Activated CD8-positive, alpha-beta memory T cell treated with anti-CD3 and anti-CD28 coated beads, Interleukin-2, amount 10 ng/mL, durations not matched to agents 7 days and 5 days (primary cell): Measurements from ENCODE around the gene CTRB1. TPM values are rescaled to one million over a fixed set of nuclear protein-coding genes. Genes with fewer than 3 reads are reported as not detected.
A peak's percentile ranks its signal among the peaks of the same experiment; 100 is the strongest.

Experiments
- ATAC-seq: fragments of 150-1000 bp; cut with Tn5 transposase; one replicate; pipeline ENCODE4 v1.10.0; 2021; ENCODE audit warnings: moderate library complexity
- CTCF ChIA-PET: fragments of 350-600 bp; sonication (Branson Sonifier 250); formaldehyde crosslinking; loops from one replicate; lab custom pipeline; 2021; ENCODE audit warnings: antibody characterized with exemption; lab: Charles Lee
- DNase-seq: peaks from one replicate; pipeline ENCODE4 v3.0.0-alpha.2; 2020
- H3K27ac Mint-ChIP-seq: one replicate; pipeline ENCODE4 v1.8.0; 2021; ENCODE audit warnings: mild to moderate bottlenecking, mixed read lengths
- H3K27me3 Mint-ChIP-seq: one replicate; pipeline ENCODE4 v1.8.0; 2021; ENCODE audit warnings: mixed read lengths
- H3K36me3 Mint-ChIP-seq: one replicate; pipeline ENCODE4 v1.8.0; 2021; ENCODE audit warnings: mild to moderate bottlenecking, mixed read lengths
- H3K4me1 Mint-ChIP-seq: one replicate; pipeline ENCODE4 v1.8.0; 2021; ENCODE audit warnings: mixed read lengths
- H3K4me3 Mint-ChIP-seq: one replicate; pipeline ENCODE4 v1.8.0; 2021; ENCODE audit warnings: mild to moderate bottlenecking, moderate library complexity, mixed read lengths
- H3K9me3 Mint-ChIP-seq: one replicate; pipeline ENCODE4 v1.8.0; 2022; ENCODE audit warnings: low read depth, mixed read lengths
- total RNA-seq, 2 experiments: library from RNA; stranded (reverse); gene quantifications; one replicate each; pipeline ENCODE4 v1.2.3, GENCODE V29; 2021

CTRB1 gene
- not detected for total RNA-seq

GRCh38 chr16:75218256-75219076 is at the start of gene CTRB1:
Gene CTRB1 (plus strand): TSS chr16:75218988. CDS start chr16:75219008, 20 bp downstream.
- Mint-ChIP-seq H3K4me3 (peak within 1 kb of the TSS; percentile 71), H3K27me3 (no peaks in the 10 kb centered on the region), H3K27ac (peak within 1 kb of the TSS; percentile 89), H3K4me1 (peaks cover 14% of the 10 kb centered on the region), H3K36me3 (no peaks in the 10 kb centered on the region), H3K9me3 (no peaks in the 10 kb centered on the region)
- CTCF ChIA-PET: interaction anchor here (1.0 to 6.3 kb wide), 3 partner anchors 15 to 20 kb away, joined by 3 to 43 read pairs (median 4); no protein-coding TSS in a partner anchor
- no peak for DNase-seq
- ATAC-seq: no peak

DNA sequence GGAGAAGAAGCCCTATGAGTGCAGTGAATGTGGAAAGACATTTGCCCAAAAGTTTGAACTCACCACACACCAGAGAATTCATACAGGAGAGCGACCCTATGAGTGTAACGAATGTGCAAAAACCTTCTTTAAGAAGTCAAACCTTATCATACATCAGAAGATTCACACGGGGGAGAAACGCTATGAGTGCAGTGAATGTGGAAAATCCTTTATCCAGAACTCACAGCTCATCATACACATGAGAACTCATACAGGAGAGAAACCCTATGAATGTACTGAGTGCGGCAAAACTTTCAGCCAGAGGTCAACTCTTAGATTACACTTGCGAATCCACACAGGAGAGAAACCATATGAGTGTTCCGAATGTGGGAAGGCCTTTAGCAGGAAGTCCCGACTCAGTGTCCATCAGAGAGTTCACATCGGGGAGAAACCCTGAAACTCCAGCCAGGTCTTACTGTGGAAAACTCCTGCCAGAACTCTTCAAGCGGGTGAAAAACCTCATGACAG is 48.8 kb upstream of the CTRB1 start:
- no peak overlapping the region for H3K27ac Mint-ChIP-seq
- no peak overlapping the region for H3K4me3 Mint-ChIP-seq
- DNase-seq (no peak), ATAC-seq (no peak)
- CTCF ChIA-PET: interaction anchor here (0.7 kb wide), 1 partner anchor 9 kb away, joined by 3 read pairs; no protein-coding TSS in a partner anchor
- no peaks in the 10 kb centered on the region for H3K4me1 Mint-ChIP-seq
- peaks cover 51% of the 10 kb centered on the region for H3K9me3 Mint-ChIP-seq
- peaks cover 76% of the 10 kb centered on the region for H3K36me3 Mint-ChIP-seq
- no peaks in the 10 kb centered on the region for H3K27me3 Mint-ChIP-seq

- DNase-seq (no peak), ATAC-seq (no peak)
- peaks cover 57% of the 10 kb centered on the region for H3K36me3 Mint-ChIP-seq
- H3K27me3 Mint-ChIP-seq: no peaks in the 10 kb centered on the region
- no peaks in the 10 kb centered on the region for H3K4me1 Mint-ChIP-seq
- H3K9me3 Mint-ChIP-seq: peaks cover 54% of the 10 kb centered on the region
- H3K27ac Mint-ChIP-seq: no peak overlapping the region
- CTCF ChIA-PET: interaction anchor here (1.5 kb wide), 1 partner anchor 30 kb away, joined by 3 read pairs; no protein-coding TSS in a partner anchor
- no peak overlapping the region for H3K4me3 Mint-ChIP-seq
These were observed 46.2 kb upstream of the CTRB1 start for GRCh38 chr16:75172578-75172977.

DNA sequence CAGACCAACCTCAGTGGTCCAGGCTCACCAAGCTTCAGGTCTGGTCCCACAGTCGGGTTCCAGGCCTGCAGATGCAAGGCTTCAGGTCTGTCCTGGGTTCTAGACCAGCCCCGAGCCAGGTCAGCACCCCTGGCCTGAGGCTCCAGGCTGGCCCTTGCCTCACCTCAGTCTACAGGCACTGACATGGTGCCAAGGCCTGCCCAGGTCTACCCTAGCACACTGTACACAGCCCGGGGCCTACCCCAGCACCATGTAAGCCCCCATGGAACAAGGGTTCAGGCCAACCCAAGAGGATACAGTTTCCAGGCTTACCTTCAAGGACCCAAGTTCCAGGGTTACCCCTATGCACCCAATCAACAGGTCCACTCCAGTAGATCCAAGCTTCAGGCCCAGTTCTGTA is 43.7 kb upstream of the CTRB1 start:
- peaks cover 3% of the 10 kb centered on the region for H3K4me1 Mint-ChIP-seq
- peaks cover 41% of the 10 kb centered on the region for H3K9me3 Mint-ChIP-seq
- H3K27ac Mint-ChIP-seq: no peak overlapping the region
- CTCF ChIA-PET: interaction anchor here (1.2 kb wide), 1 partner anchor 177 kb away, joined by 3 read pairs; the partner anchor contains the start of gene ZNRF1
- DNase-seq: no peak
- ATAC-seq: no peak
- peaks cover 32% of the 10 kb centered on the region for H3K36me3 Mint-ChIP-seq
- H3K4me3 Mint-ChIP-seq: no peak overlapping the region
- H3K27me3 Mint-ChIP-seq: no peaks in the 10 kb centered on the region

DNA sequence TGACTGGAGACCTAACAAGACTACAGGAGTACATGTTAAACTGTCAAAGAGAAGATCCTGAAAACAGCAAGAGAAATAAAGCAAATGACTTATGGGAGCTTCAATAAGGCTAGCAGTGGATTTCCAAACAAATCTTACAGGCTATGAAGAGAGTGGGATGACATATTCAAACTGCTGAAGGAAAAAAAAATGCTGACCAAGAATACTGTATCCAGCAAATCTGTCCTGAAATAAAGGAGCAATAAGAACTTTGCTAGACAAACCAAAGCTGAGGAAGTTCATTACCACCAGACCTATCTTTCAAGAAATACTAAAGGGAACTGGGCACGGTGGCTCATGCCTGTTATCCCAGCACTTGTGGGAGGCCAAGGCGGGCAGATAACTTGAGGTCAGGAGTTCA is 41.9 kb upstream of the CTRB1 start:
- H3K27me3 Mint-ChIP-seq: peaks cover 2% of the 10 kb centered on the region
- no peak for DNase-seq
- no peak for ATAC-seq
- CTCF ChIA-PET: no interaction called here
- no peak overlapping the region for H3K4me3 Mint-ChIP-seq
- H3K9me3 Mint-ChIP-seq: peaks cover 35% of the 10 kb centered on the region
- H3K27ac Mint-ChIP-seq: no peak overlapping the region
- peaks cover 3% of the 10 kb centered on the region for H3K4me1 Mint-ChIP-seq
- H3K36me3 Mint-ChIP-seq: peaks cover 16% of the 10 kb centered on the region

- no peak for ATAC-seq
These were observed 39.6 kb upstream of the CTRB1 start for GRCh38 chr16:75179208-75179607.

GRCh38 chr16:75181630-75182029 is 37.2 kb upstream of the CTRB1 start:
- Mint-ChIP-seq H3K4me3 (no peak overlapping the region), H3K27me3 (peaks cover 12% of the 10 kb centered on the region), H3K9me3 (peaks cover 10% of the 10 kb centered on the region), H3K4me1 (peaks cover 3% of the 10 kb centered on the region), H3K27ac (no peak overlapping the region), H3K36me3 (no peaks in the 10 kb centered on the region)
- no peak for ATAC-seq
- DNase-seq: no peak
- CTCF ChIA-PET: interaction anchor here (3.4 kb wide), 1 partner anchor 18 kb away, joined by 13 read pairs; no protein-coding TSS in a partner anchor

More at GRCh38 chr16:75179208-75179607, 39.6 kb upstream of the CTRB1 start:
- no peak overlapping the region for H3K27ac Mint-ChIP-seq
- CTCF ChIA-PET: no interaction called here
- no peak overlapping the region for H3K4me3 Mint-ChIP-seq
- peaks cover 3% of the 10 kb centered on the region for H3K4me1 Mint-ChIP-seq
- H3K36me3 Mint-ChIP-seq: peaks cover 7% of the 10 kb centered on the region
- peaks cover 6% of the 10 kb centered on the region for H3K27me3 Mint-ChIP-seq
- peaks cover 18% of the 10 kb centered on the region for H3K9me3 Mint-ChIP-seq
- DNase-seq: no peak

- CTCF ChIA-PET: interaction anchor here (3.7 kb wide), 1 partner anchor 10 kb away, joined by 17 read pairs; no protein-coding TSS in a partner anchor
- H3K4me1 Mint-ChIP-seq: no peaks in the 10 kb centered on the region
These were observed 29.8 kb upstream of the CTRB1 start for GRCh38 chr16:75188832-75189477.

DNA sequence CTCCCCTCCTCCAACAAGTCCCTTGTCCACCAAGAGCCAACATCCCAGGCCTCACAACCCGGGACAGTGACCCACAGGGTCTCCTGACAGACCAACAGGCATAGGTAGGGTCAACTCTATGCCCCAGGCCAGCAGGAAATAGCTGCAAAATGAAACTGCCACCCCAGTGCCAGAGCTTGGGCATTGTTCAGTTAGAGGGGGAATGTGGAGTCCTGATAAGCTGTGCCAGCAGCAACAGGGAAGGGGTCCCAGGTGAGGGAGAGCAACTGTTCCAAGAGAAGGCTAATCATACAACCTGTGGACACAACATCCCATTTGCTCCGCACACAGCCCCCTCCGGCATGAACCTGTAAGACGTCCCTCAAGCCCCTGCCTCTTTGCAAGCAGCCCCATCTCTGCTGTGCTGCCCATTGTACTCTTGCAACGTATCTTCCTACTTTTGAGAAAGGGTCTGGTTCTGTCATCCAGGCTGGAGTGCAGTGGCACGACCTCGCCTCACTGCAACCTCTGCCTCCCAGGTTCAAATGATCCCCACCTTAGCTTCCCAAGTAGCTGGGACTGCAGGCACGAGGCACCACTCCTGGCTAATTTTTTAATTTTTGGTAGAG is 29.0 kb upstream of the CTRB1 start:
- ATAC-seq: no peak
- Mint-ChIP-seq H3K27me3 (peaks cover 6% of the 10 kb centered on the region), H3K27ac (no peak overlapping the region), H3K36me3 (no peaks in the 10 kb centered on the region), H3K9me3 (no peaks in the 10 kb centered on the region), H3K4me3 (no peak overlapping the region), H3K4me1 (no peaks in the 10 kb centered on the region)
- no peak for DNase-seq
- CTCF ChIA-PET: interaction anchor here (1.3 to 3.7 kb wide), 2 partner anchors 10 to 44 kb away, joined by 6 to 17 read pairs; no protein-coding TSS in a partner anchor

More at GRCh38 chr16:75188832-75189477, 29.8 kb upstream of the CTRB1 start:
- ATAC-seq (no peak), DNase-seq (no peak)
- no peak overlapping the region for H3K4me3 Mint-ChIP-seq
- no peaks in the 10 kb centered on the region for H3K9me3 Mint-ChIP-seq
- peaks cover 6% of the 10 kb centered on the region for H3K27me3 Mint-ChIP-seq
- H3K36me3 Mint-ChIP-seq: no peaks in the 10 kb centered on the region
- no peak overlapping the region for H3K27ac Mint-ChIP-seq

GRCh38 chr16:75192606-75193264 is 26.1 kb upstream of the CTRB1 start:
- Mint-ChIP-seq H3K36me3 (no peaks in the 10 kb centered on the region), H3K4me1 (no peaks in the 10 kb centered on the region), H3K4me3 (no peak overlapping the region), H3K27me3 (peaks cover 13% of the 10 kb centered on the region), H3K27ac (no peak overlapping the region), H3K9me3 (no peaks in the 10 kb centered on the region)
- DNase-seq: no peak
- no peak for ATAC-seq
- CTCF ChIA-PET: no interaction called here

- H3K4me1 Mint-ChIP-seq: no peaks in the 10 kb centered on the region
- DNase-seq: no peak
- CTCF ChIA-PET: no interaction called here
- H3K9me3 Mint-ChIP-seq: no peaks in the 10 kb centered on the region
- no peak overlapping the region for H3K27ac Mint-ChIP-seq
- no peak for ATAC-seq
- peaks cover 18% of the 10 kb centered on the region for H3K27me3 Mint-ChIP-seq
- no peak overlapping the region for H3K4me3 Mint-ChIP-seq
- no peaks in the 10 kb centered on the region for H3K36me3 Mint-ChIP-seq
These were observed 25.5 kb upstream of the CTRB1 start for GRCh38 chr16:75193265-75193650.

GRCh38 chr16:75193730-75194444 is 24.9 kb upstream of the CTRB1 start:
- DNase-seq (no peak), ATAC-seq (no peak)
- Mint-ChIP-seq H3K36me3 (no peaks in the 10 kb centered on the region), H3K27ac (no peak overlapping the region), H3K27me3 (peaks cover 21% of the 10 kb centered on the region), H3K4me1 (peaks cover 2% of the 10 kb centered on the region), H3K9me3 (no peaks in the 10 kb centered on the region), H3K4me3 (no peak overlapping the region)
- CTCF ChIA-PET: no interaction called here
